Measurements from ENCODE around the gene RNF150.
"Not testable (repeated sequence)": the region's sequence is repeated elsewhere in the genome, so short reads cannot be mapped to it uniquely, and the experiment has no call there.

Gene RNF150

GRCh38 chr4:140837736-140838135 is 295.5 kb downstream of the RNF150 start:
- in situ Hi-C loops (cut with MboI; ENCODE audit: low sequenced_read_pairs): no loop called here

DNA sequence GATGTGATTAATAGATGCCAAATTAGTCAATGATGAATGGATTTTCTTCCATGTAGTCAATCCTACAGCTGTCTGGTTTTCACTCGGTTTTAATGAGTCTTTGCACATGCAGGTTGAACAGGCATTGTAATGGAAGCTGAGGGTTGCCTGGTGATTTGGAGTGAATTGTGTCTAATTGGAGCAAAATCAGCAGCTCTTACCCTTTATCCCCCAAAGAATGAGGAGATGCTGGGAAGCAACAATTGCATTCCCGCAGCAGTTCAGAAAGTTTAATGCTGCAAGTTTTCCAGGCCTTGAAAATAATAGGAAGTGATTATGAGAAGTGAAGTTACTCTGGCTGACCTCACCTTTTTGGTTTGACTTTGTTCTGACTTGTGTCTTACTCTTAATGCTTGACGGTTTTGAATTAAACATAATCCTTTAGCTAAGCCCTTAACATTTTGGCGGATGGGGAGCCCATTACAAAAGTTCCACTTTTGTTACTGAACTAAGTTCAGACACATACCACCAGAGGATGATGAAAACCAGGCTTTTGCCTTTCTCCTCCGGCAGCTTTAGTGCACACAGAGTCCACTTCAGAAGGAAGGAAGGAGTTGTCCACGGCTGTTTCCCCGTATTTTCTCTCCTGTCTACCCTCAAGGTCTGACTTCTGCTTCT is 298.3 kb downstream of the RNF150 start:
- in situ Hi-C loops (cut with MboI; ENCODE audit: low sequenced_read_pairs): no loop called here

GRCh38 chr4:140833280-140833679 is 300.0 kb downstream of the RNF150 start:
- in situ Hi-C loops (cut with MboI; ENCODE audit: low sequenced_read_pairs): no loop called here

- in situ Hi-C loops (cut with MboI; ENCODE audit: low sequenced_read_pairs): no loop called here
Observed at GRCh38 chr4:140829825-140830224, 303.4 kb downstream of the RNF150 start.

DNA sequence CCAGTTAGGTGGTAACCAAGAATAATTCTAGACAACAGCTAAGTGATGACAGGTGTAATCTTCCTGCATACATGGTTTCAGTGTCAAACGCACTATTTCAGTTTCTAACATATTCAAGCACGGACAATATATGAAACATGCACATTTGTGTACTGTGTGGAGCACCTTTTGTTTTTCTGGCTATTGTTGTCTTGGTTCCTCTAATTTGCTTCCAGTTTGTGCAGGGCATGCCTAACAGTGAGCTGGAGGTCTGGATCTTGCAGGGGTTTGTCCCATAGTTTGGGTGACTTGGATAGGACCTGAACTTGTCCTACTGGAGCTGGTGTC is 306.6 kb downstream of the RNF150 start:
- in situ Hi-C loops (cut with MboI; ENCODE audit: low sequenced_read_pairs): no loop called here

- in situ Hi-C loops (cut with MboI; ENCODE audit: low sequenced_read_pairs): not testable (repeated sequence)
Observed at GRCh38 chr4:140820520-140820919, 312.7 kb downstream of the RNF150 start.

DNA sequence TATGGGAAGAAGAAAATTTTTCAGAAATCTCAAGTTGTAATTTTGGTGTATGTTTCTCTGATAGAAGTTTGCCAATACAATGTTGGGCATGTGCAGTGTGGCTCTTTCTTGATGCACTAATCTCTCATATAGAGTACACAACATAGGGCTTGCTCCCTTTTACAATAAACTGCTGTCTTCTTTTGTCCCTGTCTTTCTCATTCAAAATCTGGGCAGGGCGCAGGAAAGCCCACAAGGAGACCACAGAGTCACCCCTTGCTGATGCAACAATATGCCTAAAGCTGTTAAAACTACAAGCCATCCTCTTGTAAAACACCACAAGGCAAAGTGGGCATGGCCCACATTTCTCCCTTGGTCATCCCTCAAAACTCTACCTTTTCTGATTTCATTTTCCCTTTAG is 313.7 kb downstream of the RNF150 start:
- in situ Hi-C loops (cut with MboI; ENCODE audit: low sequenced_read_pairs): no loop called here

- in situ Hi-C loops (cut with MboI; ENCODE audit: low sequenced_read_pairs): no loop called here
Observed at GRCh38 chr4:140818433-140818832, 314.8 kb downstream of the RNF150 start.

GRCh38 chr4:140816806-140817510 is 316.3 kb downstream of the RNF150 start:
- in situ Hi-C loops (cut with MboI; ENCODE audit: low sequenced_read_pairs): no loop called here

GRCh38 chr4:140813804-140814203 is 319.5 kb downstream of the RNF150 start:
- in situ Hi-C loops (cut with MboI; ENCODE audit: low sequenced_read_pairs): no loop called here

DNA sequence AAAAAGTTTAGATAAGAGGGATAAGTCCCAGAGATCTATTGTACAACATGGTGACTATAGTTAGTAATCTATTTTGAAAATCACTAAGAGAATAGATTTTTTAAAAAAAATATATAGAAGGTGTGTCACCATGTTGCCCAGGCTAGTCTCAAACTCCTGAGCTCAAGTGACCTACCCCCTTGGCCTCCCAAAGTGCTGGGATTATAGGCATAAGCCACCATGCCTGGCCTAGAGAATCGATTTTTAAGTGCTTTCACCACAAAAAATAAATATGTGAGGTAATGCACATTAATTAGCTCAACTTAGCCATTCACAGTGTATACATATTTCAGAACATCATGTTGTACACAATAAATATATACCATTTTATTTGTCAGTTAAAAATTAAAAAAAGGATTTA is 320.4 kb downstream of the RNF150 start:
- in situ Hi-C loops (cut with MboI; ENCODE audit: low sequenced_read_pairs): no loop called here

GRCh38 chr4:140811429-140811828 is 321.8 kb downstream of the RNF150 start:
- in situ Hi-C loops (cut with MboI; ENCODE audit: low sequenced_read_pairs): no loop called here

DNA sequence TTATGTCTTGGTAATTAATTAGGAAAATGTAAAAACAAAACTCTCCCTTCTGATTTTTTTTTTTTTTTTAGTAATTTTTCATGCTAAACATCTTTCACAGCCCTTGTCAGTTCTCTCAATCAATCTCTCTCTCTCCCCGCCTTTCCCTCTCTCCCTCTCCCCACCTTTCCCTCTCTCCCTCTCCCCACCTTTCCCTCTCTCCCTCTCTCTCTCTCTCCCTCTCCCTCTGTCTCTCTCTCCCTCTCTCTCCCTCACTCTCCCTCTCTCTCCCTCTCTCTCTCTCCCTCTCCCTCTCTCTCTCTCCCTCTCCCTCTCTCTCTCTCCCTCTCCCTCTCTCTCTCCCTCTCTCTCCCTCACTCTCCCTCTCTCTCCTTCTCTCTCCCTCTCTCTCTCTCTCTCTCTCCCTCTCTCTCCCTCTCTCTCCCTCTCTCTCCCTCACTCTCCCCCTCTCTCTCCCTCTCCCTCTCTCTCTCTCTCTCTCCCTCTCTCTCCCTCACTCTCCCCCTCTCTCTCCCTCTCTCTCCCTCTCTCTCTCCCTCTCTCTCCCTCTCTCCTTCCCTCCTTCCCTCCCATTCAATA is 322.6 kb downstream of the RNF150 start:
- in situ Hi-C loops (cut with MboI; ENCODE audit: low sequenced_read_pairs): not testable (repeated sequence)

Data from HL-60/S4 (cell line).